ENCODE measurements around the gene PRPF8. TPM values are rescaled to one million over a fixed set of nuclear protein-coding genes. Genes with fewer than 3 reads are reported as not detected.

PRPF8 gene
- total RNA-seq, 1 donor from 2014 or later = 97.8 TPM

- ATAC-seq (peak; percentile 85), DNase-seq (ENCODE audit: low spot score) (peak; percentile 80)
Measured at GRCh38 chr17:1627982-1628855, 56.4 kb downstream of the PRPF8 start, which contains the start of gene SLC43A2. SLC43A2 (minus strand) TSS chr17:1628834; CDS start chr17:1627874, 960 bp downstream.

- DNase-seq (ENCODE audit: low spot score) (no peak), ATAC-seq (no peak)
Measured at GRCh38 chr17:1627182-1627981, 57.3 kb downstream of the PRPF8 start.

GRCh38 chr17:1626333-1626732 lies 58.3 kb downstream of the PRPF8 start:
- ATAC-seq = no peak
- no peak for DNase-seq (ENCODE audit: low spot score)

- DNase-seq (ENCODE audit: low spot score) (no peak), ATAC-seq (no peak)
Measured at GRCh38 chr17:1625581-1625980, 59.1 kb downstream of the PRPF8 start.

- ATAC-seq (no peak), DNase-seq (ENCODE audit: low spot score) (no peak)
Measured at GRCh38 chr17:1625053-1625452, 59.6 kb downstream of the PRPF8 start.

- DNase-seq (ENCODE audit: low spot score) (no peak), ATAC-seq (no peak)
Measured at GRCh38 chr17:1624650-1625049, 60.0 kb downstream of the PRPF8 start.

GRCh38 chr17:1623057-1623630 lies 61.5 kb downstream of the PRPF8 start:
- no peak for DNase-seq (ENCODE audit: low spot score)

GRCh38 chr17:1621273-1621954 lies 63.3 kb downstream of the PRPF8 start:
- DNase-seq (ENCODE audit: low spot score) = no peak
- ATAC-seq = peak; percentile 60

More at GRCh38 chr17:1623057-1623630, 61.5 kb downstream of the PRPF8 start:
- ATAC-seq = no peak

- DNase-seq (ENCODE audit: low spot score) (no peak), ATAC-seq (no peak)
Measured at GRCh38 chr17:1620486-1620885, 64.2 kb downstream of the PRPF8 start.

- peak; percentile 62 for ATAC-seq
- DNase-seq (ENCODE audit: low spot score) = no peak
Measured at GRCh38 chr17:1617620-1618174, 67.0 kb downstream of the PRPF8 start.

- DNase-seq (ENCODE audit: low spot score) = no peak
- ATAC-seq = no peak
Measured at GRCh38 chr17:1616101-1616500, 68.6 kb downstream of the PRPF8 start.

GRCh38 chr17:1612400-1612799 lies 72.3 kb downstream of the PRPF8 start:
- DNase-seq (ENCODE audit: low spot score) (no peak), ATAC-seq (peak; percentile 24)

GRCh38 chr17:1611715-1612114 lies 73.0 kb downstream of the PRPF8 start:
- no peak for DNase-seq (ENCODE audit: low spot score)
- peak; percentile 25 for ATAC-seq

- ATAC-seq = no peak
- DNase-seq (ENCODE audit: low spot score) = no peak
Measured at GRCh38 chr17:1608676-1609075, 76.0 kb downstream of the PRPF8 start.

GRCh38 chr17:1607971-1608320 lies 76.7 kb downstream of the PRPF8 start:
- ATAC-seq (no peak), DNase-seq (ENCODE audit: low spot score) (no peak)

- DNase-seq (ENCODE audit: low spot score) = no peak
- ATAC-seq = peak; percentile 21
Measured at GRCh38 chr17:1606352-1606985, 78.2 kb downstream of the PRPF8 start.

- DNase-seq (ENCODE audit: low spot score) = no peak
- ATAC-seq = peak; percentile 22
Measured at GRCh38 chr17:1605681-1606351, 78.9 kb downstream of the PRPF8 start.

GRCh38 chr17:1604831-1605528 lies 79.7 kb downstream of the PRPF8 start:
- ATAC-seq (no peak), DNase-seq (ENCODE audit: low spot score) (no peak)

- DNase-seq (ENCODE audit: low spot score) (no peak), ATAC-seq (no peak)
Measured at GRCh38 chr17:1601571-1601970, 83.1 kb downstream of the PRPF8 start.
